ENCODE data around the gene ZFC3H1.

DNA sequence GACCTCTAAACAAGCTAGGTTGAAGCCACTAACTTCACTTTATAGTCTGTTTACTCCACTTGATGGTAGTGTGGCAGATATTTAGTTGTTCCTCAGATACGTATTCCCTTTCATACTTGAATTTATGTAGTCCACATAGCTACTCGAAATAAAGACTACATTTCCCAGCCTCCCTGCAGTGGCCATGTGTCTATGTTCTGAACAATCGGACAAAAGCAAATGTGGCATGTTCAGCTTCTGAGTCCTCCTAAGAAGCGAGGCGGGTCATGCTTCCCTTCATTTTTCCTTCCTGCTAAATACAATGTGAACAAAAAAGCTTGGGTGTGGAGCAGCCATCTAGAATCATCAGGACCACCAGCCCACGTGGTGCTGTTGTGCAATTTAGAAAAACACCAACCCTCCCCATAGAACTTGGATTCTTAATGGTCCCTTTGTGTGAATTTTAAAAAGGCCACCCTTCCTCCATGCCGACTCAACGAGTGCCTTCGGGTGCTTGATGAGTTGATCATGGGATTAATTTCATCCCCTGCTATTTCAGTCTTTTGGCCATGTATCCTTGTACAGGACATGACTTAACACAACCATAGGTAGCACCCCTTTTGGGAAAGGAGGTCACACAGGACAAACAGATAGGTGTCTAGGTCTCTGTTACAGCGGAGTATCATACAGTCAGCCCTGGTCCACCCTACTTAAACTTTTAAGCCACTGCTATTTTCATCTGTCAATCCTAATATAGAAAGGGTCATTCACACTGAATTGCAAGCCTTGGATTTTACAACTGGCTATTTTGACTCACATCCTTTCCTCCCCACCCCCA, 60.7 kb downstream of the ZFC3H1 start:
- TF ChIP-seq EZH2 (IDR thresholded peaks at IDR 0.05; ENCODE audit: borderline replicate concordance, low read depth, low read length, severe bottlenecking) (no peak), POLR2AphosphoS5 (IDR thresholded peaks at IDR 0.05; ENCODE audit: insufficient read depth, low read depth, low read length) (no peak)
